H9 (cell line): Measurements from ENCODE around the gene NKAIN4. TPM values are rescaled to one million over a fixed set of nuclear protein-coding genes. Genes with fewer than 3 reads are reported as not detected.
A peak's percentile ranks its signal among the peaks of the same experiment; 100 is the strongest.

Experiments
- DNase-seq: peaks from one replicate; pipeline ENCODE4 v3.0.0-alpha.2; 2017
- H2AFZ ChIP-seq: one replicate; pipeline ENCODE4 v1.6.1; 2013; ENCODE audit warnings: mild to moderate bottlenecking, low read length, control low read depth, moderate library complexity
- H2AK5ac ChIP-seq: 2 replicates; pipeline ENCODE4 v1.6.1; 2013; ENCODE audit warnings: low read length, control low read depth, mixed read lengths; ENCODE audit not compliant: insufficient read length
- H2BK120ac ChIP-seq: one replicate; pipeline ENCODE4 v1.6.1; 2013; ENCODE audit warnings: low read depth, mild to moderate bottlenecking, low read length, control low read depth, inconsistent platforms; ENCODE audit not compliant: poor library complexity, severe bottlenecking
- H2BK12ac ChIP-seq: 2 replicates; pipeline ENCODE4 v1.6.1; 2013; ENCODE audit warnings: low read length, control low read depth, mixed read lengths, low read depth; ENCODE audit not compliant: insufficient read length
- H2BK15ac ChIP-seq: 2 replicates; pipeline ENCODE4 v1.6.1; 2013; ENCODE audit warnings: low read depth, low read length, control low read depth
- H2BK20ac ChIP-seq: one replicate; pipeline ENCODE4 v1.6.1; 2013; ENCODE audit warnings: low read depth, mild to moderate bottlenecking, low read length, control low read depth, inconsistent platforms; ENCODE audit not compliant: poor library complexity, severe bottlenecking
- H2BK5ac ChIP-seq: 2 replicates; pipeline ENCODE4 v1.6.1; 2013; ENCODE audit warnings: low read length, control low read depth, mixed read lengths; ENCODE audit not compliant: insufficient read length
- H3K14ac ChIP-seq: 2 replicates; pipeline ENCODE4 v1.6.1; 2013; ENCODE audit warnings: low read length, control low read depth; ENCODE audit not compliant: insufficient read depth
- H3K18ac ChIP-seq: 2 replicates; pipeline ENCODE4 v1.6.1; 2013; ENCODE audit warnings: low read depth, mild to moderate bottlenecking, mixed read lengths, low read length, control low read depth; ENCODE audit not compliant: insufficient read length
- H3K23ac ChIP-seq: 2 replicates; pipeline ENCODE4 v1.6.1; 2013; ENCODE audit warnings: low read length, control low read depth, mixed read lengths, low read depth; ENCODE audit not compliant: insufficient read length
- H3K23me2 ChIP-seq: 2 replicates; pipeline ENCODE4 v1.6.1; 2013; ENCODE audit warnings: low read depth, mild to moderate bottlenecking, mixed read lengths, low read length, control low read depth; ENCODE audit not compliant: insufficient read length, poor library complexity, severe bottlenecking
- H3K27ac ChIP-seq: 2 replicates; pipeline ENCODE4 v1.5.1; 2013; ENCODE audit warnings: low read length, control low read depth, mixed read lengths, low read depth; ENCODE audit not compliant: insufficient read length
- H3K27me3 ChIP-seq: 2 replicates; pipeline ENCODE4 v1.6.1; 2013; ENCODE audit warnings: low read length, control low read depth, inconsistent platforms; ENCODE audit not compliant: insufficient read depth
- H3K4ac ChIP-seq: 2 replicates; pipeline ENCODE4 v1.6.1; 2013; ENCODE audit warnings: low read depth, mild to moderate bottlenecking, control low read depth, inconsistent platforms, low read length, moderate library complexity
- H3K4me1 ChIP-seq: 2 replicates; pipeline ENCODE4 v1.6.1; 2013; ENCODE audit warnings: low read length, control low read depth, inconsistent platforms; ENCODE audit not compliant: insufficient read depth
- H3K4me2 ChIP-seq: 2 replicates; pipeline ENCODE4 v1.6.1; 2013; ENCODE audit warnings: low read length, control low read depth, mixed read lengths; ENCODE audit not compliant: insufficient read length, insufficient read depth
- H3K56ac ChIP-seq: 2 replicates; pipeline ENCODE4 v1.6.1; 2013; ENCODE audit warnings: low read depth, mild to moderate bottlenecking, mixed read lengths, low read length, control low read depth; ENCODE audit not compliant: insufficient read length
- H3K79me1 ChIP-seq: 2 replicates; pipeline ENCODE4 v1.6.1; 2013; ENCODE audit warnings: low read depth, mild to moderate bottlenecking, moderate library complexity, low read length, control low read depth, inconsistent platforms; ENCODE audit not compliant: insufficient read depth, poor library complexity, severe bottlenecking
- H3K79me2 ChIP-seq: 2 replicates; pipeline ENCODE4 v1.6.1; 2013; ENCODE audit warnings: low read length, control low read depth, inconsistent platforms; ENCODE audit not compliant: insufficient read depth
- H3K9ac ChIP-seq: 2 replicates; pipeline ENCODE4 v1.6.1; 2013; ENCODE audit warnings: low read length, control low read depth, mixed read lengths; ENCODE audit not compliant: insufficient read length; ENCODE audit errors: extremely low read depth
- H3K9me3 ChIP-seq: one replicate; pipeline ENCODE4 v1.6.1; 2013; ENCODE audit warnings: low read depth, low read length, inconsistent platforms; ENCODE audit not compliant: control insufficient read depth
- H3T11ph ChIP-seq: one replicate; pipeline ENCODE4 v1.6.1; 2013; ENCODE audit warnings: mild to moderate bottlenecking, low read length, control low read depth, inconsistent platforms
- H4K20me1 ChIP-seq: one replicate; pipeline ENCODE4 v1.6.1; 2013; ENCODE audit not compliant: control insufficient read depth, insufficient read length, insufficient read depth
- H4K5ac ChIP-seq: 2 replicates; pipeline ENCODE4 v1.6.1; 2013; ENCODE audit warnings: low read depth, mild to moderate bottlenecking, mixed read lengths, low read length, control low read depth; ENCODE audit not compliant: insufficient read length
- H4K8ac ChIP-seq: replicated peaks from 2 replicates; pipeline ENCODE4 v1.6.1; 2013; ENCODE audit warnings: low read length, control low read depth, mixed read lengths, low read depth; ENCODE audit not compliant: insufficient read length
- H4K91ac ChIP-seq: 2 replicates; pipeline ENCODE4 v1.6.1; 2013; ENCODE audit warnings: low read depth, mild to moderate bottlenecking, moderate library complexity, mixed read lengths, low read length, control low read depth; ENCODE audit not compliant: insufficient read length
- H3K27ac Mint-ChIP-seq, 3 experiments: 2 replicates in 2 of 3; 3 replicates in 1 of 3; pipeline ENCODE4 v1.8.0; 2020 to 2021; ENCODE audit warnings: mixed read lengths in 3 of 3, mild to moderate bottlenecking in 1 of 3, moderate library complexity in 1 of 3
- H3K27me3 Mint-ChIP-seq: 2 replicates; pipeline ENCODE4 v1.8.0; 2021; ENCODE audit warnings: low read depth, mild to moderate bottlenecking, moderate library complexity, mixed read lengths
- H3K36me3 Mint-ChIP-seq, 3 experiments: 2 replicates in 2 of 3; 3 replicates in 1 of 3; pipeline ENCODE4 v1.8.0; 2020 to 2021; ENCODE audit warnings: low read depth in 3 of 3, mixed read lengths in 3 of 3; ENCODE audit not compliant: insufficient read depth in 1 of 3
- H3K4me1 Mint-ChIP-seq, 2 experiments: 2 replicates each; pipeline ENCODE4 v1.8.0; 2020; ENCODE audit warnings: mixed read lengths in 2 of 2
- H3K4me3 Mint-ChIP-seq, 2 experiments: 2 replicates in 1 of 2; 3 replicates in 1 of 2; pipeline ENCODE4 v1.8.0; 2020 to 2021; ENCODE audit warnings: mild to moderate bottlenecking in 2 of 2, mixed read lengths in 2 of 2, moderate library complexity in 1 of 2
- H3K9me3 Mint-ChIP-seq, 2 experiments: 2 replicates in 1 of 2; 3 replicates in 1 of 2; pipeline ENCODE4 v1.8.0; 2020; ENCODE audit warnings: mild to moderate bottlenecking in 2 of 2, mixed read lengths in 2 of 2, moderate library complexity in 1 of 2
- CTCF ChIP-seq: fragments of 200-600 bp; sonication (generic); conservative IDR thresholded peaks from 3 replicates; pipeline ENCODE4 v1.8.0; 2021; ENCODE audit warnings: antibody characterized with exemption, mild to moderate bottlenecking
- whole genome bisulfite sequencing: extraction: QIAGEN DNeasy Blood & Tissue Kit; methylation state at CpG from one replicate; pipeline ENCODE4 v1.1.7; 2013; ENCODE audit warnings: missing lambda C conversion rate, low lambda C conversion rate, mixed read lengths; ENCODE audit not compliant: insufficient read length; ENCODE audit errors: extremely low coverage; 5-methylcytosine and 5-hydroxymethylcytosine counted together
- total RNA-seq: library from RNA; stranded (reverse); gene quantifications from 2 replicates; pipeline ENCODE4 v1.2.1, GENCODE V29; 2021

Gene NKAIN4
- total RNA-seq, 1 experiment from 2014 or later, result 20.9 TPM

GRCh38 chr20:63295018-63295417, 40.8 kb upstream of the NKAIN4 start:
- Histone ChIP-seq H3K18ac (peak overlapping the region; percentile 18), H3K4ac (no peak overlapping the region), H3K4me2 (no peak overlapping the region), H3K27ac (no peak overlapping the region), H4K91ac (no peak overlapping the region), H3K23me2 (no peaks in the 10 kb centered on the region), H3K4me1 (no peaks in the 10 kb centered on the region; the same call in 1 of the 2 replicates), H2AFZ (no peak overlapping the region), H3K27me3 (no peaks in the 10 kb centered on the region), H3K79me1 (no peaks in the 10 kb centered on the region), H3K9ac (no peak overlapping the region), H4K5ac (no peak overlapping the region), H3K79me2 (no peaks in the 10 kb centered on the region), H3K23ac (no peak overlapping the region), H2AK5ac (no peak overlapping the region), H2BK15ac (no peak overlapping the region), H4K20me1 (no peaks in the 10 kb centered on the region), H3K56ac (no peak overlapping the region), H4K8ac (no peak overlapping the region), H2BK120ac (no peak overlapping the region), H3K9me3 (no peaks in the 10 kb centered on the region), H3T11ph (no peak overlapping the region), H2BK5ac (no peak overlapping the region), H2BK20ac (no peak overlapping the region), H3K14ac (no peak overlapping the region), H2BK12ac (no peak overlapping the region)
- H3K36me3 Mint-ChIP-seq, result no peaks in the 10 kb centered on the region
- peaks cover 9 to 26% of the 10 kb centered on the region in 2 experiments for H3K4me1 Mint-ChIP-seq
- H3K9me3 Mint-ChIP-seq, result no peaks in the 10 kb centered on the region
- H3K27ac Mint-ChIP-seq, result peak overlapping the region in 1 of 3 experiments; percentile 28; a peak in 1 of 7 replicates
- no peak for TF ChIP-seq CTCF
- peaks cover 14% of the 10 kb centered on the region for H3K27me3 Mint-ChIP-seq
- H3K4me3 Mint-ChIP-seq, result no peak overlapping the region
- no peak for DNase-seq
- no CpG with 5 or more reads among the region's 19 CpGs for WGBS
